GM12891 (cell line): ENCODE data around the gene SLC9A9.

Experiments
- DNase-seq: peaks from one replicate; pipeline ENCODE4 v3.0.0; 2011; ENCODE audit warnings: low spot score; ENCODE audit not compliant: insufficient read length
- FAIRE-seq: peaks from 2 replicates; lab custom pipeline; 2011; peaks lifted over from hg19 to GRCh38; lab: Jason Lieb, UNC
- PAX5 ChIP-seq: IDR thresholded peaks from 2 replicates; pipeline ENCODE4 v1.6.1; 2011; ENCODE audit warnings: low read length, moderate library complexity, mild to moderate bottlenecking; ENCODE audit not compliant: insufficient read depth, severe bottlenecking
- POLR2A ChIP-seq: IDR thresholded peaks from 2 replicates; pipeline ENCODE4 v1.6.1; 2011; ENCODE audit warnings: low read depth, low read length, control low read depth
- POLR2AphosphoS5 ChIP-seq: IDR thresholded peaks from 2 replicates; pipeline ENCODE4 v1.6.1; 2011; ENCODE audit warnings: low read depth, low read length, control low read depth
- POU2F2 ChIP-seq: IDR thresholded peaks from 2 replicates; pipeline ENCODE4 v1.6.1; 2011; ENCODE audit warnings: low read depth, mild to moderate bottlenecking, control low read depth, low read length, moderate library complexity
- SPI1 ChIP-seq: IDR thresholded peaks from 2 replicates; pipeline ENCODE4 v1.6.1; 2011; ENCODE audit warnings: low read depth, low read length, control low read depth
- TAF1 ChIP-seq: IDR thresholded peaks from 2 replicates; pipeline ENCODE4 v1.6.1; 2011; ENCODE audit warnings: low read depth, low read length, control low read depth

The SLC9A9 gene

DNA sequence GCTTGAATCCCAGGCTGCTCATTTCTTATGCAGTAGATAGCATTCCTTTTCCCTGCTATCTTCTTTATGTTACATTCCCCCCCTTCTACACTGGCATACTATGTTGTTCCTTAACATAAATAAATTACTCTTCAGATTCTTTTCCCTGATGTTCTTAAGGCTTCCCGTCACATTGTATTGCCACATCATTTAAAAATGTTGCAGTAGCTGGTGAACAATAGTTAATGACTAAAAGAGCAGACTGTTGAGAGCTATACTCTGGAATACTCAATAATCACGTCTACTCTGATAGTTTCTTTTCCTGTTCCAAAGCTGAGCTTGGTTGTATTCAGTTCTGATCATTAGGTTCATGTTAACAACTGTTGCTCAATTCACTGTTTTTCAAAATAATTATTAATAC is 508.8 kb downstream of the SLC9A9 start:
- DNase-seq (no peak), FAIRE-seq (no peak)
- TF ChIP-seq PAX5 = no peak
- no peak for TF ChIP-seq POU2F2
- TF ChIP-seq POLR2A = no peak
- no peak for TF ChIP-seq SPI1

DNA sequence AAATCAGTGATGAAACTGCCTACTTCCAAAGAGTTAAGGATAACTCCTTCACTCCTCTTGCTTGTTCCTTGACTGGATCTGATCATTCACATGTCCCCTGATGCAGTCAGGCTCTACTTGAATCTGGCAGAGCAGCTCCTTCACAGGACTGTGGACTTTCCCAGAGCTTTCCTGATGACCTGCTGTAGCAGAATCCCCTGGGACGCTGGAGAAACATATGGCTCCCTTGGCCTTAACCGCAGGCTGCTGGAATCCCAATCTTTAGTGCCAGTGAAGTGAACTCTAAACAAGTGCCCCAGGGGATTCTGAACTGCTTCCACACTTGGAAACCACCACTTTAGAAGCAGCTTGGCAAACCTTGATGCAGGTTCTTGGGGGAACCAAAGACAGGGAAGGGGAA is 510.9 kb downstream of the SLC9A9 start:
- FAIRE-seq (no peak), DNase-seq (no peak)
- TF ChIP-seq POU2F2 (no peak), SPI1 (no peak), POLR2AphosphoS5 (no peak), POLR2A (no peak), TAF1 (no peak), PAX5 (no peak)

DNA sequence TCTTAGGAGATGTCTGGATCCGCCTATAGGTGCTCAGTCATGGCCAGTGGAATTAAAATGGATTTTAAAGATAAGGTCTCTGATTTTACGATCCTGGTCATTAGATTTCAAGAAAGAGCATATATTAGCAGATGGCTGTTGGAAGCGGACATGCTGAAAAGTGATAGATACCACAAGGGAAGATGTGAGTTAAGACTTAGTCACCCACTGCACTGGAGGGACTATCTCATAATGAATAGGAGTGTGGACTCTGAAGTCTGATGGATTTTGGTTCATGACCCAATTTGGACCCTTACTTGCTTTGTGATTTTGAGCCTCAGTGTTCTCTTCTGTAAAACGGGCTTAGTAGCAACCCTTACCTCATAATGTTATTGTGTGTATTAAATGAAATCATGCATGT is 514.0 kb downstream of the SLC9A9 start:
- DNase-seq (no peak), FAIRE-seq (no peak)
- no peak for TF ChIP-seq SPI1
- TF ChIP-seq PAX5 = no peak
- TF ChIP-seq POU2F2 = no peak
- TF ChIP-seq TAF1 = no peak
- TF ChIP-seq POLR2A = no peak
- no peak for TF ChIP-seq POLR2AphosphoS5

DNA sequence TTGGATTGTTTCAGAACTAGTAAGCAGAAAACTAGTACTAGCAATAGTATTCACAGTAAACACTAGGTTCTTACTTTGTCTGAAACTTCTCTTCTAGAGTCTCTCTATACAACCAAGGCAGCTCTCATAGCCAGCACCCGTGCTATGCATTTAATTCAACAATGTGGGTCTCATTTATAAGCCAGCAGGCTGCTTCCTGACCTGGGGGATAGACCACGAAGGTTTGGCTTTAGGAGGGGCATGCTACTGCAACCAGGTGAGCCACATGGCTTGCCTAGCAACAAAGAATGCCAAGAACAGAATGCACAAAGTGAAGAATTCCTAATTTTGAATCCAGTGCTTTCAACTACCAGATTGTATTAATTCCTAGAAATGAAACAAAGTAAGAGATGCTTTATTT is 514.9 kb downstream of the SLC9A9 start:
- DNase-seq = no peak
- TF ChIP-seq PAX5 (no peak), POLR2AphosphoS5 (no peak), TAF1 (no peak), SPI1 (no peak), POU2F2 (no peak), POLR2A (no peak)
- no peak for FAIRE-seq

DNA sequence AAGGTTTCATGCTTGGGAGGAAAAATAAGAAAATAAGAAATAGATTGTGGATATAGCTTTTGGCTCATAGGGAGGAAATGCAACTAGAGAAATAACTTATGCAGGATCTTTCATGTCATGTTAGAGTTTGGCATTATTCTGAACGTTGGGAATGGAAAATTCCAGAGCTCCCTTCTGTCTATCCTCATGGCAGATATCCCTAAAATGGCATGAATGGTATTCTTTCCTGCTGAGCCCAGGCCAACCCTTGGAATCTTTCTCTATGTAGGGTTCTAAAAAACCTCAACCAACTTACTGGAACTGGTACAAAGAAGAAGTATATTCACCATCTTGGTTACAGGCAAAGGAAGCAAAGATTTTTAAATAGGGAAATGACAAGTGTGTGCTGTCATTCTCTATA is 516.2 kb downstream of the SLC9A9 start:
- DNase-seq (no peak), FAIRE-seq (no peak)
- TF ChIP-seq SPI1 (no peak), TAF1 (no peak), POLR2A (no peak), PAX5 (no peak), POU2F2 (no peak)

DNA sequence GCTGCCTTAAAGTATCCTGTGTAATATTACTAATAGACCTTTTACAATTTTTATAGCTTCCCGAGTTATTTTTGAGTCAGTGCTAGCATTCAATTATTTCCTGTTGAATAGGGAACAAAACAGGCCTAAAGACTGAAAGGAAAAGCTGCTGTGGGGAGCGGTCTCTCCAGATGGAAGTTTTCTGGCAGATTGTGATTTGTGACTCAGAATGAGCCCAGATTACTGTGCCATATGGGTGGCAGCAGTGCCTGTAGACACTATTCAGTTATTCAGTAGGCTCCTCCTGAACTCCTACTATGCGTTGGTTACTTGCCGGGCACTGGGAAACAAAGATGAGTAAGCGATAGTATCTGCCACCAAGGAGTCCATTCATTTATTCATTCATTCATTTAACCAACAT is 516.9 kb downstream of the SLC9A9 start:
- FAIRE-seq (no peak), DNase-seq (no peak)
- TF ChIP-seq POLR2A (no peak), POU2F2 (no peak), TAF1 (no peak), POLR2AphosphoS5 (no peak), SPI1 (no peak), PAX5 (no peak)

DNA sequence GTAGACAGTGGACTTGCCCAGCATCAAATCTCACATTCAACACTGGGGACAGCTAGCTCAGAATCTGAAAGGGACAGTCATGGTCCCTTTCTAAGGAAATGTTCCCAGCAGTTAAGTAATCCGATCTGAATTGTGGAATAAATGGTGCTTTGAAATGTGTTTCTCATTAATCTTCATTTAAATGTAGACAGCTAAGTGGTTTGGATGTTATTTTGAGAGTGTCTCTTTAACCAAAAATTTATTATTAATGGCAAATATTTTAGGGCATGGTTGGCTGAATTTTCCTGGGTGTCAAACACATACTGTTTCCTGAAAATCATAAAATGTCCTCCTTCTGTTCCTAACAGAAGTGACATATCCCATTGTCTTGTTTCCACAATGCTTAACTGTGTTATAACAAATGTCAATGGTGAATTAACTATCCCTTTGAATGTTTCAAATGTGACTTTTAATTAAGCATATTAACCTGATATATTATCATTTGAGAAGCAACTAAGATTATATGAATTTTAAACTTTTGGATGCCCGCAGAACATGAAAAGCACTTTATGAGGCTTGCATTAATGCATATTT is 517.9 kb downstream of the SLC9A9 start:
- TF ChIP-seq POU2F2 (no peak), TAF1 (no peak), SPI1 (no peak), POLR2A (no peak)
- FAIRE-seq (no peak), DNase-seq (no peak)

DNA sequence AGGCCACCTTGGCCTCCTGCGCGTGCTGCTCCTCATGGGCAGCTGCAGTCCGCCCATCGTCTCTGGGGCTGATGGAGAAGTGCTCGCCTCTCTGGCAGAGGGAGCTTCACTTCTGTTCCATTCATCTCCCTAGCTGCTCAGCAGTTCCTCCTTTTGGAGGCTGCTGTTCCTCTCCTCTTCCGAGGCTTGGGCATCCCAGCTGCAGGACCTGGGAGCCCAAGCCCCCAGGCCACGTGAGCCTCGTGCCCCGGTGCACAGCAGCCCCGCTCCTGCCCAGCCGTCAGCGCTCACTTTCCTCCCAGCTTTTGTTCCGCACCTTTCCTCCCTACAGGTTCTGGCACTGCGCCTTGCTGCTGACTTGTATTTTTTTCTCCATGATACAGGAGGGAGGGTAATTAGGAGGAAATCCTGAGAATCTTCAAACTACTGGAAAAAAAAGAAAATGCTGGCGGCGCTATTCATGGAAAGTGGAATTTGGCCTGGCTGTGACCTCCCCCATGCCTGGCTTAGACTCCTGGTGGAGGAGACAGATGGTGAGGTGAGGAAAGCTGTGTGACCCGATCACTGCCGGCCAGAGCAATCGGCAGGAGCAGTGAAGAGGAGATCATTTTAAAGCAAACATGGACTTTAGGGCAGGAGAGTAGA is 518.6 kb downstream of the SLC9A9 start:
- DNase-seq = no peak
- TF ChIP-seq POLR2AphosphoS5 = no peak
- TF ChIP-seq PAX5 = no peak
- no peak for TF ChIP-seq POU2F2
- TF ChIP-seq SPI1 = no peak
- no peak for TF ChIP-seq TAF1
- TF ChIP-seq POLR2A = no peak
- FAIRE-seq = no peak

DNA sequence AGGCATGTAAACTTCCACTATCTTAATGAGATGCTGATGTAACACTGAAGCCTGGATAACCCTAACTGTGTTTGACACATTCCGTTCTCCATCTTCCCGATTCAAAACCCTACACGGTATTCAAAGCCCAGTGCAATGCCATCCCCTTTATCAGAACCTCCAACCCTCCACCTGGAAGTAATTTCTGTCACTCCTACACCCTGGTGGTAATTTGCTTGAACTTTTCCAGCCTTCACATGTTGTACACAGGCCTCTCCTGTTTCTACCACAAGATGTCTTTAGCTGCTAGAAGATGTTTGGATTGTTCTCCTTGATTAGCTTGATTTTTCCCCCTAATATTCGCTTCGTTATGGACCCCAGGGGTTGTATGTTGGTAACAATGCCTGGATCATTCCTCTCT is 519.8 kb downstream of the SLC9A9 start:
- FAIRE-seq = no peak
- TF ChIP-seq POLR2A = no peak
- no peak for TF ChIP-seq POLR2AphosphoS5
- TF ChIP-seq SPI1 = no peak
- TF ChIP-seq POU2F2 = no peak
- no peak for TF ChIP-seq PAX5
- no peak for TF ChIP-seq TAF1
- no peak for DNase-seq

DNA sequence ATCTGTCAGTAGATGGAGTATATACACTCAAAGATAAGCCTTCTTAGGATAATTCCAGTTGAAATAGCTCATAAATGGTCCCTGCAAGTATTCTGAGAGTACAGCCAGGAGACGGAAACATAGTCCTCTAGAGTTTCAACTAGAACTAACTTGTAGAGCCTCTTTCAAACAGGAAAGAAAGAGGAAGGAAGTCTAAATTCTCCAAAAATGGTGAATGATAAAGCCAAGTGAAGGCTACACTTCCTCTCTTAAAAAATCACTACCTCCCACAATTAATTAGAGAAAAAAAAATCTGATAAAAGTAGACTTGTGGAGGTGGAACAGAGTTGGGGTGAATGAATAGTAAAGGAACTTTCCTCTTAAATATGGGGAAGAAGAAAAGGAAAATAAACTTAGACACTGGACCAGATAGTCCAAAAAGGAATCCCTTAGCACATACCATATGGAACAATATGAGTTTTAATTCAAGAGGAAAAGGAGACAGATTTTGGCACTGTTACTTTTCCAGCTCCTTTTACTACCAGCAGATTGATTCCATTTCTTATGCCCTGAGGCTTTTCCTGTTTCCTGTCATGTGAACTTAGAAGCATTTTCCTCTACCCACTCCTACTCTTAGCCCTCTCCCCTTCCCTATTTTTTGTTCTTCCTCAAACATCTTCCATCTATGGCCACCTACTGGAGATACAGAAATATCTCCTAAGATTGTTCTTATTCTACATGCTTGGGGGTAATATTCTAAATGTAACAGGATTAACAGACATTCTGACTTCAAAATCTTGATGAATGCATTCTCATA is 521.1 kb downstream of the SLC9A9 start:
- FAIRE-seq = no peak
- no peak for DNase-seq
- TF ChIP-seq SPI1 = no peak
- no peak for TF ChIP-seq PAX5
- no peak for TF ChIP-seq TAF1
- no peak for TF ChIP-seq POLR2AphosphoS5
- TF ChIP-seq POLR2A = no peak
- TF ChIP-seq POU2F2 = no peak
